Breast epithelium (tissue), 3 donors: ENCODE data around the gene BNC2.

ENCODE experiments used
- POLR2A ChIP-seq: fragments of 450-650 bp; IDR thresholded peaks from one replicate; pipeline ENCODE4 v1.6.1; 2016; ENCODE audit warnings: antibody characterized with exemption, mild to moderate bottlenecking, moderate library complexity
- POLR2AphosphoS5 ChIP-seq, 3 donors: sonication (generic); formaldehyde crosslinking; IDR thresholded peaks; one replicate each; pipeline ENCODE4 v1.6.1; 2017; ENCODE audit warnings: antibody characterized with exemption in 3 of 3

- no peak for TF ChIP-seq POLR2AphosphoS5 (IDR thresholded peaks at IDR 0.05)
- TF ChIP-seq POLR2A: no peak
Observed at GRCh38 chr9:16405421-16405820, 465.0 kb downstream of the BNC2 start.
